K562 (cell line): ENCODE measurements around the gene IL13. TPM values are rescaled to one million over a fixed set of nuclear protein-coding genes. Genes with fewer than 3 reads are reported as not detected.
"Not testable (repeated sequence)": the region's sequence is repeated elsewhere in the genome, so short reads cannot be mapped to it uniquely, and the experiment has no call there.

Source experiments
- ATAC-seq: fragments of 200-7000 bp; cut with Tn5 transposase; 3 replicates; pipeline ENCODE4 v1.9.1; 2020; ENCODE audit warnings: moderate library complexity
- BruUV-seq: library from RNA; stranded (reverse); fragments of 400-500 nt; replicated peaks from 2 replicates; lab custom pipeline; 2021; lab: Mats Ljungman, UMichigan
- CTCF ChIA-PET: fragments of 300-600 bp; formaldehyde crosslinking; extraction: SDS; loops from one replicate; lab custom pipeline; 2021; ENCODE audit warnings: low intra/inter-chr PET ratio; lab: Yijun Ruan, JAX
- POLR2A ChIA-PET: fragments of 300-600, 350-650 bp; sonication (Branson Sonifier 250); formaldehyde crosslinking; extraction: SDS; loops from one replicate; lab custom pipeline; 2021; ENCODE audit warnings: antibody characterized with exemption, inconsistent platforms; lab: Yijun Ruan, JAX
- DNase-seq, 4 experiments: peaks; one replicate each; pipeline versions ENCODE4 v3.0.0 to v3.0.0-alpha.2; 2011 to 2018; ENCODE audit warnings: low spot score in 3 of 4, mixed read lengths in 3 of 4; ENCODE audit errors: extremely low read depth in 1 of 4
- FAIRE-seq: peaks from 2 replicates; lab custom pipeline; 2011; peaks lifted over from hg19 to GRCh38; lab: Jason Lieb, UNC
- H2AFZ ChIP-seq: 2 replicates; pipeline ENCODE4 v1.6.0; 2011; ENCODE audit warnings: low read depth, low read length, control low read depth, inconsistent platforms
- H3K27ac ChIP-seq: fragments of 200-600 bp; 3 replicates; pipeline ENCODE4 v1.8.0; 2011; ENCODE audit warnings: low read depth, mild to moderate bottlenecking, control low read depth, inconsistent platforms, low read length, moderate library complexity, mixed read lengths; ENCODE audit errors: extremely low read depth
- H3K27me3 ChIP-seq, 2 experiments: fragments of 300-600 bp in 1 of 2; 2 replicates in 1 of 2; 3 replicates in 1 of 2; pipeline versions ENCODE4 v1.6.0 to v1.8.0; 2011; ENCODE audit warnings: inconsistent platforms in 2 of 2, low read length in 2 of 2, mild to moderate bottlenecking in 1 of 2, mixed read lengths in 1 of 2, moderate library complexity in 1 of 2; ENCODE audit not compliant: control insufficient read depth in 2 of 2, insufficient read depth in 2 of 2
- H3K36me3 ChIP-seq: fragments of 300-600 bp; 3 replicates; pipeline ENCODE4 v1.8.0; 2011; ENCODE audit warnings: mild to moderate bottlenecking, low read length, inconsistent platforms; ENCODE audit not compliant: control insufficient read depth, insufficient read depth
- H3K4me1 ChIP-seq, 2 experiments: fragments of 200-600 bp in 1 of 2; replicated peaks in 1 of 2; 2 replicates in 1 of 2; 3 replicates in 1 of 2; pipeline versions ENCODE4 v1.5.1 to v1.8.0; 2011; ENCODE audit warnings: inconsistent platforms in 2 of 2, low read length in 2 of 2, mild to moderate bottlenecking in 1 of 2, mixed read lengths in 1 of 2, moderate library complexity in 1 of 2; ENCODE audit not compliant: control insufficient read depth in 2 of 2, insufficient read depth in 2 of 2
- H3K4me2 ChIP-seq: 2 replicates; pipeline ENCODE4 v1.6.1; 2011; ENCODE audit warnings: low read length, control low read depth, inconsistent platforms, mixed read lengths; ENCODE audit not compliant: insufficient read depth
- H3K4me3 ChIP-seq: fragments of 200-600 bp; sonication (generic), shearing (Covaris generic); 2 replicates; pipeline ENCODE4 v1.5.1; 2016; ENCODE audit warnings: control low read depth, inconsistent platforms
- H3K79me2 ChIP-seq: fragments of 200-600 bp; 3 replicates; pipeline ENCODE4 v1.8.0; 2011; ENCODE audit warnings: low read length, inconsistent platforms; ENCODE audit not compliant: control insufficient read depth, insufficient read depth
- H3K9ac ChIP-seq, 2 experiments: 2 replicates each; pipeline versions ENCODE4 v1.6.0 to v1.6.1; 2011; ENCODE audit warnings: low read depth in 2 of 2, low read length in 2 of 2, control low read depth in 1 of 2, inconsistent platforms in 1 of 2, mild to moderate bottlenecking in 1 of 2, mixed read lengths in 1 of 2; ENCODE audit not compliant: insufficient read depth in 1 of 2
- H3K9me1 ChIP-seq: one replicate; pipeline ENCODE4 v1.6.0; 2011; ENCODE audit warnings: inconsistent platforms, mild to moderate bottlenecking, low read length, moderate library complexity; ENCODE audit not compliant: control insufficient read depth, insufficient read depth
- H3K9me3 ChIP-seq: replicated peaks from 2 replicates; pipeline ENCODE4 v1.5.1; 2011; ENCODE audit warnings: low read depth, low read length, inconsistent platforms; ENCODE audit not compliant: control insufficient read depth, insufficient read depth
- H4K20me1 ChIP-seq: replicated peaks from 2 replicates; pipeline ENCODE4 v1.6.1; 2011; ENCODE audit warnings: low read length, inconsistent platforms, mixed read lengths; ENCODE audit not compliant: control insufficient read depth, insufficient read depth
- HDAC2 ChIP-seq: fragments of 450-650 bp; IDR thresholded peaks from 2 replicates; pipeline ENCODE4 v1.6.1; 2016; ENCODE audit warnings: mild to moderate bottlenecking
- ILF3 ChIP-seq: fragments of 450-650 bp; IDR thresholded peaks from 2 replicates; pipeline ENCODE4 v1.6.1; 2018; ENCODE audit warnings: antibody characterized with exemption, mild to moderate bottlenecking, moderate library complexity, borderline replicate concordance
- MTA2 ChIP-seq: fragments of 450-650 bp; IDR thresholded peaks from 2 replicates; pipeline ENCODE4 v1.6.1; 2016; ENCODE audit warnings: low read depth
- ZKSCAN3 ChIP-seq: fragments of 250-450 bp; sonication (Bioruptor Pico); IDR thresholded peaks from 2 replicates; pipeline ENCODE4 v1.4.0; 2020
- ZNF121 ChIP-seq: sonication (generic); formaldehyde crosslinking; conservative IDR thresholded peaks from 2 replicates; pipeline ENCODE4 v1.8.0; 2022; ENCODE audit warnings: missing genetic modification reagents
- ZNF3 ChIP-seq: fragments of 250-450 bp; sonication (Bioruptor Pico); IDR thresholded peaks from 2 replicates; pipeline ENCODE4 v1.5.0; 2021; ENCODE audit warnings: mild to moderate bottlenecking, moderate library complexity
- WGBS: fragments of 100-300 bp; shearing (Covaris generic); methylation state at CpG from one replicate; pipeline ENCODE4 v1.1.6; 2016; ENCODE audit warnings: low coverage, mixed read lengths; ENCODE audit not compliant: insufficient coverage; ENCODE audit errors: missing lambda C conversion rate; 5-methylcytosine and 5-hydroxymethylcytosine counted together
- in situ Hi-C: fragments of 300-500 bp; cut with MboI; formaldehyde crosslinking; loops from 4 replicates; pipeline ENCODE4 v1.15.0; 2018; ENCODE audit warnings: inconsistent platforms, mixed read lengths
- intact Hi-C: fragments of 100-400 bp; cut with micrococcal nuclease; formaldehyde crosslinking; loops from 2 replicates; pipeline ENCODE4 v1.14.2; 2022
- polyA plus RNA-seq, 8 experiments: library from polyadenylated mRNA; depleted of rRNA in 4 of 8; stranded (reverse) in 5 of 8; unstranded in 3 of 8; fragments of >200 nt; fragmentation: Nextera tagmentation in 2 of 8; fragmentation: Illumina TruSeq in 1 of 8; extraction: Ambion mirVana in 2 of 8; extraction: Trizol in 1 of 8; gene quantifications; 2 replicates each; pipeline versions ENCODE4 v1.2.1 to v1.2.3, GENCODE V29; 2011 to 2014; ENCODE audit warnings: inconsistent platforms in 1 of 8, missing spikeins in 1 of 8
- total RNA-seq, 7 experiments: library from RNA; depleted of rRNA in 6 of 7; stranded (reverse); fragments of >200 nt in 6 of 7; fragmentation: Illumina TruSeq in 2 of 7; extraction: Trizol in 2 of 7; gene quantifications; 2 replicates each; pipeline versions ENCODE4 v1.2.1 to v1.2.3, GENCODE V29; 2011 to 2021; ENCODE audit warnings: low replicate concordance in 1 of 7

IL13 gene
- total and polyA plus RNA-seq, 9 of the 15 experiments (the other 6 are each of a cell fraction or from before 2014, with no cell fraction given): not detected

DNA sequence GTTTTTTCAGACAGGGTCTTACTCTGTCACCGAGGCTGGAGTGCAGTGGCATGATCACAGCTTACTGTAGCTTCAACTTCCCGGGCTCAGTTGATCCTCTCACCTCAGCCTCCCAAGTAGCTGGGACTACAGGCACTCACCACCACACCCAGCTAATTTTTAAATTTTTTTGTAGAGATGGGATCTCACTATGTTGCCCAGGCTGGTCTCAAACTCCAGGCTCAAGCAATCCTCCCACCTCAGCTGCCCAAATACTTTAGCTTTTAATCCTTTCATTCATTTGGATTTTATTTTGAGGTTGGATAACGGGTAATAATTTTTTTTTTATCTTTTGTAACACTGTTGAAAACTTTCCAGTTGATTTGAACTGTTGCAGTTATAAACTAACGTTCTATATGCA lies 24.4 kb upstream of the IL13 start:
- FAIRE-seq, CTCF ChIA-PET, H3K27me3 ChIP-seq, H3K9me3 ChIP-seq, H4K20me1 ChIP-seq, H3K4me3 ChIP-seq, H2AFZ ChIP-seq, H3K27ac ChIP-seq, ATAC-seq, H3K4me1 ChIP-seq, BruUV-seq, H3K9ac ChIP-seq, H3K4me2 ChIP-seq, H3K79me2 ChIP-seq, H3K9me1 ChIP-seq, DNase-seq, intact Hi-C loops, in situ Hi-C loops: not testable (repeated sequence)
- WGBS: 97% methylated on average over 4 of the region's 4 CpGs
- TF ChIP-seq ZNF121 (CRISPR knock-in tag): peak; percentile 74
- peaks cover 67% of the 10 kb centered on the region for H3K36me3 ChIP-seq
- POLR2A ChIA-PET: interaction anchor here (0.9 to 2.6 kb wide), 4 partner anchors 10 to 107 kb away, joined by 3 to 8 read pairs (median 3); no protein-coding TSS in a partner anchor

DNA sequence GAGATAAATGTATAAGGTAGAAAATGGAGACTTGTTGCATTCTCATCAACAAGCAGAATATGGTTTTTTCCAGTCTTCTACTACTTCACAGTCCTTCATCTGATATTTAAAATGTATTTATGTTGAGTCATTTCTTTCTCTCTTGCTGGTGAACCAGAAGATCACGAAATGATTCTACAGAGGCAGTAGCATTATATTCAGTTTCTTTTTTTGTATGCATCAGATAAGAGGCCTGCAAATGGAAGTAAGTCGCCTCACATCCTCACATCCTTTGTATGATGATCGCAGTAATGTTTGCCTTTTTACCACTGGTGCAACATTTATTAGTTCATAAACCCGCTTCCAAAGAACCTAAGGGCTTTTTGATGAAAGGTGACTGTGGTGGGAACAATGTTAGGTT lies 22.1 kb upstream of the IL13 start:
- Histone ChIP-seq H3K9ac (no peak overlapping the region), H3K27ac (no peak overlapping the region), H3K27me3 (no peaks in the 10 kb centered on the region), H2AFZ (no peak overlapping the region)
- BruUV-seq: no TSS peak
- no peak for ATAC-seq
- in situ Hi-C loops: no loop called here
- DNase-seq: no peak
- FAIRE-seq: no peak
- POLR2A ChIA-PET: no interaction called here
- intact Hi-C loops: no loop called here
- no peak for TF ChIP-seq ILF3
- TF ChIP-seq HDAC2: no peak
- TF ChIP-seq ZNF3 (CRISPR knock-in tag): no peak
- TF ChIP-seq ZKSCAN3 (CRISPR knock-in tag): no peak
- TF ChIP-seq MTA2: no peak
- TF ChIP-seq, all 486 proteins: peak for 0
- no peaks in the 10 kb centered on the region for H3K9me1 ChIP-seq
- no peaks in the 10 kb centered on the region for H3K9me3 ChIP-seq
- H3K4me2 ChIP-seq: no peak overlapping the region
- WGBS: 75% methylated on average over 4 of the region's 4 CpGs
- H3K36me3 ChIP-seq: peaks cover 70% of the 10 kb centered on the region
- H3K4me3 ChIP-seq: no peak overlapping the region
- H3K4me1 ChIP-seq: no peaks in the 10 kb centered on the region
- H4K20me1 ChIP-seq: no peaks in the 10 kb centered on the region
- CTCF ChIA-PET: no interaction called here
- H3K79me2 ChIP-seq: no peaks in the 10 kb centered on the region
